ENCODE data around the gene BLOC1S3. TPM values are rescaled to one million over a fixed set of nuclear protein-coding genes. Genes with fewer than 3 reads are reported as not detected.

BLOC1S3 gene
- total and polyA plus RNA-seq, 10 donors: 5.0 to 31.7 (median 16.4) TPM

DNA sequence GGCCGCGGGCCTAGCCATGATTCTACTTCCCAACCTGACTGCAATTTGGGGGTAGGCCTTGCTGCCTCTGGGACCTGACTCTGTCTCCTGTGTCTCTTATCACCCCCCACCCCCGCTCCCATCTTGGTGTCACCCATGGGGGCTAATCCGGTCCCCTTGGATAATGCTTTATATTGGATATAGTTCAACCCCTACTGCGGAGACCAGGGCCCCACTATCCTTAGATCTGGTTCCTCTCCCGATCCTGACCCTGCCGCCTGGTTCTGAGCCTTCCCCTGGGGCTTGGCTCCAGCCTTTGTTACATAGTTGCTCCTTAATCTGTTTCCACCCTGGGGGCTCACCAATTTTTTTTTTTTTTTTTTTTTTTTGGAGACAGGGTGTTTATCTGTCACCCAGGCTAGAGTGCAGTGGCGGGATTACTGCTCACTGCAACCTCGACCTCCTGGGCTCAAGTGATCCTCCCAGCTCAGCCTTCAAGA is 1.3 kb downstream of the BLOC1S3 start:
- no peak for TF ChIP-seq POLR2A (IDR thresholded peaks at IDR 0.05)
- TF ChIP-seq POLR2AphosphoS5 (IDR thresholded peaks at IDR 0.05): no peak
- TF ChIP-seq, protein P1, sequence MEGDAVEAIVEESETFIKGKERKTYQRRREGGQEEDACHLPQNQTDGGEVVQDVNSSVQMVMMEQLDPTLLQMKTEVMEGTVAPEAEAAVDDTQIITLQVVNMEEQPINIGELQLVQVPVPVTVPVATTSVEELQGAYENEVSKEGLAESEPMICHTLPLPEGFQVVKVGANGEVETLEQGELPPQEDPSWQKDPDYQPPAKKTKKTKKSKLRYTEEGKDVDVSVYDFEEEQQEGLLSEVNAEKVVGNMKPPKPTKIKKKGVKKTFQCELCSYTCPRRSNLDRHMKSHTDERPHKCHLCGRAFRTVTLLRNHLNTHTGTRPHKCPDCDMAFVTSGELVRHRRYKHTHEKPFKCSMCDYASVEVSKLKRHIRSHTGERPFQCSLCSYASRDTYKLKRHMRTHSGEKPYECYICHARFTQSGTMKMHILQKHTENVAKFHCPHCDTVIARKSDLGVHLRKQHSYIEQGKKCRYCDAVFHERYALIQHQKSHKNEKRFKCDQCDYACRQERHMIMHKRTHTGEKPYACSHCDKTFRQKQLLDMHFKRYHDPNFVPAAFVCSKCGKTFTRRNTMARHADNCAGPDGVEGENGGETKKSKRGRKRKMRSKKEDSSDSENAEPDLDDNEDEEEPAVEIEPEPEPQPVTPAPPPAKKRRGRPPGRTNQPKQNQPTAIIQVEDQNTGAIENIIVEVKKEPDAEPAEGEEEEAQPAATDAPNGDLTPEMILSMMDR (IDR thresholded peaks at IDR 0.05 in 8 of 11, conservative IDR thresholded peaks at IDR 0.05 in 3 of 11): no peak
- Histone ChIP-seq H3K36me3 (peaks cover 0 to 24% (median 0%) of the 10 kb centered on the region in 6 donors), H3K27ac (peak overlapping the region; percentile 83 to 97 (median 94)), H3K27me3 (replicated peaks in 1 of 7) (no peaks in the 10 kb centered on the region), H3K4me1 (peaks cover 19 to 86% (median 63%) of the 10 kb centered on the region in 6 donors), H3K9me3 (no peaks in the 10 kb centered on the region), H3K4me3 (peak overlapping the region; percentile 65 to 99 (median 82))
- DNase-seq: no peak
- 59 to 82% (median 69%) methylated on average over 7 to 9 of the region's 9 CpGs for WGBS, 5 donors
- intact Hi-C loops (cut with DNase I; ENCODE audit: low total_unique reads): no loop called here

DNA sequence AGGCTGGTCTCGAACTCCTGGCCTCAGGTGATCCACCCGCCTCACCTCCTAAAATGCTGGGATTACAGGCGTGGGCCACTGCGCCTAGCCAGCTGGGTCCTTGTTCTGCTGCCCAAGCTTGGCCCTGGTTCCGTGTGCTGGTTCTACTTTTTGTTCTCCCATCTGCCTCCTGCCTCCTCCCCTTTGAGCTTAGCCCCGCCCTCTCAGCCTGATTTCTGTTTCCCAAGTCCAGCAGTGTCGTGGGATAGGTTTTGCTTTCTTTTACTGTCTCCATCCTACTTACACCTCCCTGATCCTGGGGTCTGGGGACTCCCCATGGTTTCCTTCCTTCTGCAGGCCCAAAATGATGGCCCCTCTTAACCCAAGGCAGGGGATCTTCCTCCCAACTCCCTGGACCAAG is 2.4 kb downstream of the BLOC1S3 start:
- peak overlapping the region in 2 of 8 donors; percentile 91 to 93 for H3K27ac ChIP-seq
- no peak for DNase-seq
- peaks cover 19 to 85% (median 64%) of the 10 kb centered on the region in 6 donors for H3K4me1 ChIP-seq
- TF ChIP-seq, protein P1 (IDR thresholded peaks at IDR 0.05 in 8 of 11, conservative IDR thresholded peaks at IDR 0.05 in 3 of 11): no peak
- TF ChIP-seq POLR2A (IDR thresholded peaks at IDR 0.05) (no peak), POLR2AphosphoS5 (IDR thresholded peaks at IDR 0.05) (no peak)
- no peaks in the 10 kb centered on the region for H3K9me3 ChIP-seq
- H3K27me3 ChIP-seq (replicated peaks in 1 of 7): no peaks in the 10 kb centered on the region
- intact Hi-C loops (cut with DNase I; ENCODE audit: low total_unique reads): no loop called here
- H3K4me3 ChIP-seq: peak overlapping the region in 1 of 8 donors; percentile 96
- peaks cover 0 to 24% (median 0%) of the 10 kb centered on the region in 6 donors for H3K36me3 ChIP-seq
- 77 to 82% (median 82%) methylated on average over 7 of the region's 7 CpGs for WGBS, 5 donors

DNA sequence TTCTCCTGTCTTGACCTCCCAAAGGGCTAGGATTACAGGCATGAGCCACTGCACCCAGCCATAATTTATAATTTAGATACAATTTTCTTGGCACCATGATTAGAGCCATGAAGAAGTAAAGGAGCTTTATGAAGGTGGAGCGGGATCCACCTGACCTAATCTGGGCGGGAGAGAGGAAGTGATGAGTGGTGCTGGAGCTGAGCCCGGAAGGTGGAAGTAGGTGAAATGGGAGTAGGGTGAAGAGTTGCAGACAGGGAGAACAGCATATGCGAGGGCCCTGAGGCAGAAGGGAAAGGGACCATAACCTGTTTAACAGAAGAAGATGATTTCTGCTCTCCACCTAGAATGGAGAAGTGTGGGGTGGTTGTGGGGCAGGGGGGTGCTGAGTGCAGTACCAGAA is 4.2 kb downstream of the BLOC1S3 start:
- intact Hi-C loops (cut with DNase I; ENCODE audit: low total_unique reads): no loop called here
- TF ChIP-seq, protein P1 (IDR thresholded peaks at IDR 0.05 in 8 of 11, conservative IDR thresholded peaks at IDR 0.05 in 3 of 11): no peak
- no peak for TF ChIP-seq POLR2A (IDR thresholded peaks at IDR 0.05)
- no peak for TF ChIP-seq POLR2AphosphoS5 (IDR thresholded peaks at IDR 0.05)
- no peak overlapping the region for H3K27ac ChIP-seq
- H3K4me1 ChIP-seq: peaks cover 14 to 77% (median 54%) of the 10 kb centered on the region in 6 donors
- WGBS, 5 donors: 61 to 84% (median 66%) methylated on average over 4 of the region's 4 CpGs
- no peaks in the 10 kb centered on the region for H3K27me3 ChIP-seq (replicated peaks in 1 of 7)
- no peak for DNase-seq
- H3K9me3 ChIP-seq: no peaks in the 10 kb centered on the region
- H3K4me3 ChIP-seq: no peak overlapping the region
- H3K36me3 ChIP-seq: peaks cover 0 to 24% (median 0%) of the 10 kb centered on the region in 6 donors

DNA sequence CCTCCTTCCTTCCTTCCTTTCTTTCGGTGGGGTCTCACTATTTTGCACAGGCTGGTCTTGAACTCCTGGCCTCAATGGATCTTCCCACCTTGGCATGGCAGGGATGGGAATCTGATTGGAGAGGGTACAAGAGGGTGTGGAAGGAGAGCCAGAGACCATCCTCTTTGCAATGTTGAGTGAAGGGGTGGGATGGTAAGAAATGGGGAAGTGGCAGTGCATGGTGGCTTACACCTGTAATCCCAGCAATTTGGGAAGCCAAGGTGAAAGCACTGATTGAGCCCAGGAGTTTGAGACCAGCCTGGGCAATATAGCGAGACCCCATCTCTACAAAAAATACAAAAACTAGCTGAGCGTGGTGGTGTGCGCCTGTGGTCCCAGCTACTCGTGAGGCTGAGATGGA is 5.5 kb downstream of the BLOC1S3 start:
- WGBS, 5 donors: 84 to 92% (median 89%) methylated on average over 5 of the region's 5 CpGs
- Histone ChIP-seq H3K36me3 (peaks cover 0 to 24% (median 0%) of the 10 kb centered on the region in 6 donors), H3K27me3 (replicated peaks in 1 of 7) (no peaks in the 10 kb centered on the region), H3K27ac (peak overlapping the region in 1 of 8 donors; percentile 55), H3K4me3 (no peak overlapping the region), H3K4me1 (peaks cover 14 to 74% (median 54%) of the 10 kb centered on the region in 6 donors), H3K9me3 (no peaks in the 10 kb centered on the region)
- TF ChIP-seq POLR2AphosphoS5 (IDR thresholded peaks at IDR 0.05) (no peak), POLR2A (IDR thresholded peaks at IDR 0.05) (no peak)
- TF ChIP-seq, protein P1 (IDR thresholded peaks at IDR 0.05 in 8 of 11, conservative IDR thresholded peaks at IDR 0.05 in 3 of 11): no peak
- DNase-seq: no peak
- intact Hi-C loops (cut with DNase I; ENCODE audit: low total_unique reads): no loop called here

Data from spleen (tissue), 11 donors.